GM19324 (cell line): ENCODE measurements around the gene FBXL4.

Experiments
- ATAC-seq: cut with Tn5 transposase; IDR thresholded peaks from one replicate; pipeline ENCODE4 v1.9.1; 2021; ENCODE audit warnings: mild to moderate bottlenecking, moderate library complexity; ENCODE audit not compliant: unreplicated experiment, low FRiP score

FBXL4 gene

DNA sequence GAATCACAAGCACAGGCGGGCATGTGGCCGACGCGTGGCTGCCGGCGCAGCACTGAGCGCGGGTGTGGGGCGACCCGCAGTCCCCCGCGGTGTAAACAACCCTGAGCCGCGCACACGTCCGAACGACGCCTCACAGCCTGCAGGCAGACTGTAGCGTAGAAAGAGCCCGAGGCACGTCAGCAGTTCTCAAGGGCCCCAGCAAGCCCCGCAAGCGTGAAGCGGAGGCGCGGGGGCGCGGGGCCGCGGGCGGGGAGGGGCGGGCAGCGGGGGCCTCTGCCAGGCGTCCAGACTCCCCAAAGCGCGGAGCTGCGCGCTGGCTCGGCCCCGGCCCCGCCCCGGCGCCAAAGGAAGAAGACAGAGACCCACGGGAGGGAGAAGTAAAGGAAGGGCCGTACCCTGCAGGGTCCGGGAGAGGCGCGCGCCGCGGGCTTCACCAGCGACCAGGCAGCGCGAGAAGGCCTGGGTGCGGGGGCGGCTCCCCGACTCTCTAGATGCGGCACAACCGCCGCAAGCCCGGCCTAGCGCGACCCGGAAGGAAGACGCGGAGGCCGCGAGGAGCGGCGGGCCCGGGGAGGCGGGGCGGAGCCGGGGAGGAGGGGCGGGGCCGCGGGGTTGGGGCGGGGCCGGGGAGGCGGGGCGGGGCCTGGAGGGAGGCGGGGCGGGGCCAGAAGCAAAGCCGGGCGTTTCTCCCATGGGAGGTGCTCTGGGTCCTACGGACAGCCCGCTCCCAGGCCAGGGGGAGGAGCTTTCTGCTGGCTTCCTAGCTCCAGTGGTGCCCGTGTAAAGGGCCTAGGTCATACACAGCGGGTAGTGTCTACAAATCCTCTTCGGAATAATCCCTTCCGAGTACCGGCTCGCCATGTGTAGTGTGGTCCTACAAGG is at the start of gene FBXL4:
Gene FBXL4 (minus strand): TSS at position 536 of the 882 bp plus-strand sequence. CDS start 20,958 bp downstream, outside the sequence.
- peak; percentile 85 for ATAC-seq

DNA sequence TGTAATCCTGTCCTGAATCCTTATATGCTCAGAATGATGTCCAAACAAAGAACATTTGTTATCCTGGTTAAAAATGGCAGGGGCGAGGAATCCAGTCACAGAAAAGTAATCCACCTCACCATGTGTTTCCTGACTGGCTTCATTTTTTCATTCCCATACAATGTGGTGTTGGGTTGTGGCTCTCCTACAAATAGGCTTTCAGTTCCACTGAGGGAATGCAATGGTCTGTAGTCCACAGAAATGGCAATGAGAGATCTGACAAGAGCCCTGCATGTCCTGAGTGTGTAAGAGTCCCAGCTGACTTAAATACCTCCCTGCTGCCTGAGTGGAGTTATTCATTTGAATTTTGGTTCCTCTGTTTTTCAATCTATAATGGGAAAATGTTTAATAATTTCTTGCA is 47.4 kb upstream of the FBXL4 start:
- no peak for ATAC-seq

DNA sequence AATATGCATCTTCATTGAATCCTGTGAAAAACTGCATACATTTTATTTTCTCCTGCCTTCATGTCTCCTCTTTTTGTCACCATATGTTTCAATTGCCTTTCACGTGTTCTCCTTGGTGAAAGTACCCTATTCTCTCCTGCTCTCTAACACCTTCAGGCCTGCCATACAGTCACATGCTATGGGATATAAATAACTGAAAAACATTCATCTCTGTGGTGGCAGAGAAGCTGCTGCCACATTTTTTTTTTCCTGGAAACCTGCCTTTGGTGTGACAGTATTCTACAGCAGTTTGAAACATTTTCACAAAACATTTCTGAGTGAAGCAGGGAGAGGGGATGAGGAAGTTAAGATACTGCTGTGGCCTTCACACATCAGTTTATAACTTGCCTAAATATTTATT is 44.8 kb upstream of the FBXL4 start:
- no peak for ATAC-seq

DNA sequence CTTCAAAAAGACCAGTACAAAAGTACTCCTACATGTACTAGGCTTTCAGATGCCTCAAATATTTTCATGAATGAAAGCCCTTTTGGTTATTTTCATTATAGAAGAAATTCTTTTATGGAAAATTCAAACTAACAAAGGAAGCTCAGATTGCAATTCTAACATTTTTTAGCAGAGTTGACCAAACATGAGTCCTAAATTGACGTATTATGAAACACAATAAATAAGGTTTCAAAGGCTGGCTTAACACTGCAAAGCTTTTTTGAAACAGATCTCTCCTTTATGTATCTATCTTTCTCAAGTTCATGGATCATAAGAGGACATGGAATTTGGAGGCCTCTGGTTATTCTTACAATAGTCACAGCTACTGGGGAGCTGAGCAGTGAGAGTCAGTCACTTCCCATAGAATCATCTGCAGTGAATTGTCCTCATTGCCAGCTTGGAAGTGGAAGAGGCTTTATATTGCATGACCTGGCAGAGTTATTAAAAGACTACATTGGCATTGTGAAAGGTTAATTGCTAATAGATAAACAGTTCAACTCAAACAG is 38.4 kb upstream of the FBXL4 start:
- no peak for ATAC-seq

DNA sequence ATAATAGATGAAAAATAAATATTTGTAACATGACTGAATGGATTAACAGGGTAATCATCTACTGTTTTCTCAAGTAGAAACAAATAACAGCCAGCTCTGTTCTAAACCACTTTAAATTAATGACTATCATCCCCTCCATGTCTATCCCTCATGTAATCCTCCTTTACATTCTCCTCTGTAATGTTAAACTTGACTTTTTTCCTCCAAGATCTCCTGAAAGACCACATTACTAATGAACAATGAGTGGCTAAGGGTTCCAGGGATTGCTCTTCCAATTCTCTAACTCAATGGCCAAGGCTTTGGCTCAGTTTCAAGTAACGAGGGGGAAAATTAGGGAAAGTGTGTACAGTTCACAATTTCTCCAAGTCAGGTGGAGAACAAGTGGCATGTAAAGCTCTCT is 37.6 kb upstream of the FBXL4 start:
- no peak for ATAC-seq

DNA sequence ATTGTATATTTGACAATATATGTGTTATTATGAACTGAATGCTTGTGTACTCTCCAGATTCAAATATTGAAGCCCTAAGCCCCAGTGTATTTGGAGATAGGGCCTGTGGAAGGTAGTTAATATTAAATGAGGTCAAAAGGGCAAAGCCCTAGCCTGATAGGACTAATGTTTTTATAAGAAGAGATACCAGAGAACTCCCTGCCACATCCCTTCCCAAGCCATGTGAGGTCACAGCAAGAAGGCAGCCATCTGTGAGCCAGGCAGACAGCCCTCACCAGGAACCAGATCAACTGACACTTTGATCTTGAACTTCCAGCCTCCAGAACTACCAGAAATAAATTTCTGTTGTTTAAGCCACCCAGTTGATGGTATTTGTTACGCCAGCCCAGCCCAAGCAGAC is 36.4 kb upstream of the FBXL4 start:
- no peak for ATAC-seq

DNA sequence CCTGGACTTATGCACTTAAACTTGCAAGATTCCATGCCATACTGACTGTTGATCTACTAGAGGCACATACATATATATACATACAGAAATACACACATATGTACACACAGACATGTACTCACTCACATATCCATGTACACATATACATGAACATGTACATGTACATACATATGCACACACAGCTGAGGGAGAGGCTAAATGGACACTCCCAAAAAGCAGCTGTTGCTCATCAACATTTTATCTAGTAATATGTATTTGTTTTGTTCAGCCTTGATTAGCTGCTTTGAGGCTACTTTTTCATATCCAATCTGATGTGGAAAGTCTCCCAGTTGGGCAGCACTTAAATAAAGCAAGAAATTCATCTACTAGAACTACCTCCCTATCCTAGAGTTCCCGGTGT is 33.7 kb upstream of the FBXL4 start:
- ATAC-seq, result no peak

DNA sequence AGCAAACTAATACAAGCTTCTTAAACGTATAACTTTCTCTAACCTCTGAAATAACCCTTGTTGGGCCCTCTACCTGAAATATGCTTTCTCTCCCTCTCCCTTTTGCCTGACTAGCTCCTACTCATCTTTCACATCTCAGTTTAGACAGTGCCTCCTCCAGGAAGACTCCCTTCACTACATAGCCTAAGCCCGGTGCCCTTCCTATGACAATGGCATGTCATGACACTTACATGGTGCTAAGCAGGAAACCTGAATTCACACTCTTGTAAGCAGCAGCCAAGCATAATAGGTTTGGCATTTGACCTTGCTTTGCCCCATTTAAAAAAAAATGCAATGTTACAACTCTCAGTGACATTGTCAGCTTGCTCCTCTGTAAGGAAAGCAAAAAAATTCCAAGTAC is 33.1 kb upstream of the FBXL4 start:
- no peak for ATAC-seq

DNA sequence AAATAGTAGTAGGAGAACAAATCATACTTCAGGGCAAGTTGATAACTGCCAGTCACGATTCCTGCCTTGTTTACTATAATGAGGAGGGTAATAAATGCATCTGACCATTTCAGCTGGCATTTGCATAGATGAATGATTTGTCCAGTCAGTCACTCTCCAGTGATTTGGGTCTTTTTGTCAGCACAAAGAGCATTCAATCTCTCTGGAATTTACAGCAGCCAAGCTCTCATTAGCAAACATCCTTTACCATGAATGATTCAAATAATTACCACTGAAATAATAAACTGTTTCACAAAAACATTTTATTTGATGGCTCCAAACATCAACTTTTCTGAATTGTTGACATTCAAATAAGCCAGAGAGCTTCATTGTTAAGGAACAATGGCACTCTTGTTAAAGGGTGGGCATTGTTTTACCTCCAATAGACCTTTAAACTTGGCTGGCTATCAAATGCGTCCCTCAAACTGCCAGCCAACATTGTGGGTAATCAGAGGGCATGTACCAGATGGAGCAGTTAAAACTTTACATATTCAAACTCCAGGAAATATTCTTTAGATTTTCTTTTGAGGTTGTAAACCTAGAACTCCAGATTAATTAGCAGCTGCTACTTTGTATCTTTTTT is 30.0 kb upstream of the FBXL4 start:
- no peak for ATAC-seq

DNA sequence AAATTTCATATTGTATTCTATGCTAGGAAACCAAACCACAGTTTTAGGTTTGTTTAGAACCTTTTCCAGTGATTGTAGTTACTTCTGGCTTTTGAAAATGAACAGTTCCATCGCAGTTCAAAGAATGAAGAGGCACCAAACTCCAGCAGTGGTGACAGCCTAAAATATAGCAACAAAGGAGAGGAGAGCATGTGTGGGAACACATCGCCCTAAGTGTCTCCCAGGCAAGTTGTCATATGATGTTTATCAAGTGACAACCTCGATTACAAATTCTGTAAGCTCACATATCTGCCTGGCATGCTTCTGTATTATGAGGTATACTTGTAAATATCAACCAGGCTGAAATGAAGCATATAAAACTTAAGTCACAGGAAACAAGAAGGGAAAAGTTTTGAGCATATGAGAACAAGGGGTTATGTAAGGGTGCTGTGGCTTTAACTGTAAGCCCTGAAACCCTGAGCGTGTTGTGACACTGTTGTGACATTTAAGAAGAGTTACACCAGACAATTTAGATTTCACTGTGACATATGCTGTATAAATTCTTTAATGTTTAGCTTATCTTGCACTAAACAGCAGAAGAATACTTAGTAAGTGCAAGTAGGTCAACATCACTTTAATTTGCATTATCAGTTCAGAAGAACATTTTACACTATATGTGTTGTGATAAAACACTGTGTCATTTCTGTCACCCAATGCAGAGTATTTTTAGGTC is 29.1 kb upstream of the FBXL4 start:
- ATAC-seq, result no peak

DNA sequence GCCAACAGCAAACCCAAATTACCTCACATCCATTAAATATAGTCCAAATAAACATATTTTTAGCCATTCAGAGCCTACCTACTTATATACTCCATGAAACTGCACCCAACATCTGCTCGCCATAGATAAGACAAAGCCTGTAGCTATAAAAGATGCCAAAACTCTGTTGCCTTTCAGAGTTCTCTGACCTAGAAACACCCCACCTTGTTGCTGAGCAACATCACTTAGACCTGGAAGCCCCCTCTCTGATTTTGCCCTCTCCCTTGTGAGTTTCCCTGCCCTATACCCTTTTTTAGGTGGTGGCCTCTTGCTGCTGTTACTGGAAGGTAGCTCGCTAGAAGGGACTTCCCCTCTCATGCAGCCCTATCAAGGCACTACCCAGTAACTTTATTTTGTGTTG is 27.7 kb upstream of the FBXL4 start:
- no peak for ATAC-seq

DNA sequence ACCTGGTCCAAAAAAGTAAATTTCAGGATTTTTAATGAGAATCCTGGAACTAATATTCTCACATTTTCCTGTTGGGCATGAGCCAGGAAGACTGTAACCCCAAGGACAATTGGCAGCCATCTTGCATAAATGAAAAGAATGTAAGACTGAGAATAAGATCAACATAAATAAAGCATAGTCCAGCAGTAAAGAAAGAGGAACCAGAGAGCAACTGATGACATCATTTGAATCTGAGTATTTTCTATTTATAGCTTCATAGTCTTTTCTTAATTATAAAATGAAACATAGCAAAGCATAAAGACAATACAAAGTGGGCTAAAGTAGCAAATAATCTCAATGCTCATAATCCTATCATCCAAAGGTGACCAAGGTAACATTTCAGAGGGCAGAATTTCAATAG is 26.6 kb upstream of the FBXL4 start:
- ATAC-seq, result no peak

DNA sequence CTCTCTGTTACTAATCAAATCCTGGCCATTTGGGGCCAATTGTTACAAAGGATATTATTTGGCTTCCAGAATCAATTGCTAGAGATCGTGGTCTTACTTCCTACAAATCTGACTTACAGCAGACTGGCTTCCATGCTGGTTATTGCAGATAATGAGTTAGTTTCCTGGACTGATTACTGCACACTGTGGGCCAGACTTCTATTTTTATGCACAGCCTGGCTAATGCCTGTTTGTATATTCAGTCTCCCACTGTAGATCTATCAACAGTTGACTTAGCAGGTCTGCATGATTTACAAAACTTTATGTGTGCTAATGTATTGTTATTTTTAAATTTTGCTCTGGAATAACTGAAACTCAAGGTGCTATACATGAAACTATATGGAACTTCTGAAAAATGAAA is 25.8 kb upstream of the FBXL4 start:
- no peak for ATAC-seq

DNA sequence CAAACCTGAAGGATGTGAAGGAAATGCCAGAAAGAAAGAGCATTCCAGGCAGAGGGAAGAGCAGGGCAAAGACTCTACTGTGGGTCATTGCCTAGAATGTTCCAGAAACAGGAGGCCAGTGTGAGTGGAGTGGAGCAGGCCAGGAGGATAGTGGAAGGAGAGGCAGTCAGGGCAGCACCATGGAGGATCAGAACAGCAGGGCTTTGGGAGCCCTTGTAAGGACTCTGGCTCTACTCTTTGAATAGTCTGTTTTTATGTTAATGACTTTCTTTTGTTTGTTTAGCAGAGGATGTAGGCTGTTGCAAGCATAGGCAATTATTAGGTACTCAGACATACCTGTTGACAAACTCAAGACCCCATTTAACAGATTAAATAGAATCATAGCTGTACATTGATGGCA is 23.6 kb upstream of the FBXL4 start:
- ATAC-seq, result no peak

DNA sequence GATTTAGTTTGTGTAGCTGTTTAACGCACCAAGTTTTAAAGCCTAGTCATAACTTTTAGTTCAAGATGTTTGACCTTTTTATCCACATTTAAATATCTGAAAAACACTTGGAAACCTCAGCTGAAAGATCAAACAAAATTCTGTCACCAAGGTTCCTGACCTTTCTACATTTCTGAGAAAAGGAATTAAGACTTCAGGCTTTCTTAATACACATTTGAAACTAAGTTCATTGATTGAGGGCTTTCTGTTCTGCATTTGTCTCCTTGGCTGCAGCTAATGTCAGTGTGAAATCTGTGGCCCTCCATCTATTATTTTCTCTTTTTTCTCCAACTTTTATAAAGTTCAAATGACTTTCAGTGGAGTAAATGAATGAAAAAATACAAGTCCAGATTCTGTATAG is 22.7 kb upstream of the FBXL4 start:
- ATAC-seq, result no peak

DNA sequence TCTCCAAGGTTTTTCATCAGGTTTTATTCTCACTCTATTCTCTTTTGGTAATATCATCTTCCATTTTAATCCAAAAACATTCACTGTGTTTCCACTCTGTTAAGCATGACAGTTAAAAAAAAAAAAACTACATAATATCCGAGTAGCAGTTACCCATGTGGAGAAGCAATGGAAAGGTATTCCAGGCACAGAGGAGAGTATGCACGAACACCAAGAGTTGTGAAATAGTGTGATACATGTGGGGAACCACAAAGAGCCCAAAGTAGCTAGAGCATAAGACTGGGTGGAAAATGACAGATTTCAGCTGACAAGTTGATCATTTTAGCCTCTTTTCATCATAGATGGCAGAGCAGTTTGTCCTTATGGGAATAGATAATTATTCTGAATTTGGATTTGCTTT is 19.9 kb upstream of the FBXL4 start:
- ATAC-seq, result no peak

DNA sequence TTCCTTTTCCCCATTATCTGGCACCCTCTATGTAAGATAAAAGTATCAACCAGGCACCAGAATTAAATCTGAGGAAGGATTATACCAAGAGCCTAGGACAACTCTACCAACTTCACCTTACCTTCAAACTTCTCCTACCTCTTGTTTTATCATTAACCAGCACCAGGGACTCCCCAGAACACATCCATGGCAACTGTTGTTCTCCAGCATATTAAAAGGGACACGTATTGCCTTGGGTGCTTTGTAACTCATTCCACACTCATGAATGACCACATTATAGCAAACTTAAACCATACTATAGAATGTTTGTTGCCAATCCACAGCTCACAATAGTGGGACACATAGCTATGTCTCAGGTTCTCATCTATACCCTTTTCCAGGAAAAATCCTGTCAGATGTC is 11.9 kb upstream of the FBXL4 start:
- no peak for ATAC-seq

DNA sequence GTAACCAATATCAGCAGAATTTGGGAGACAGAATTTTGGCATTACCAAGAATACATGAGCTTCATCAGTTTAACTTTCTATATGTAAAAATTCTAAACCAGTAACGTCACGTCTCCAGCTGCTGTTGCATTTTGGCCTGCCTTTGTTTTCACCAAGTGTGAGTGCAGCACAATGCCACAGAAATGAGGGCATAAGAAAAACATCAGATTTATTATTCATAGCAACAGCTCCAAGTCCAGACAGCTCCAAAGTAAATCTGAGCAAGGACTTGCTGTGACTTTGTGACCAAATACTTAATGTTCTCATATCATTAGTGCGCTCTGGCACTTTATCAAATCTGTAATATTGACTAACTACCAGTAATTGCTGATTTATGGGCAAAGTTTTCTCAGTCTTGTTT is 11.0 kb upstream of the FBXL4 start:
- no peak for ATAC-seq

DNA sequence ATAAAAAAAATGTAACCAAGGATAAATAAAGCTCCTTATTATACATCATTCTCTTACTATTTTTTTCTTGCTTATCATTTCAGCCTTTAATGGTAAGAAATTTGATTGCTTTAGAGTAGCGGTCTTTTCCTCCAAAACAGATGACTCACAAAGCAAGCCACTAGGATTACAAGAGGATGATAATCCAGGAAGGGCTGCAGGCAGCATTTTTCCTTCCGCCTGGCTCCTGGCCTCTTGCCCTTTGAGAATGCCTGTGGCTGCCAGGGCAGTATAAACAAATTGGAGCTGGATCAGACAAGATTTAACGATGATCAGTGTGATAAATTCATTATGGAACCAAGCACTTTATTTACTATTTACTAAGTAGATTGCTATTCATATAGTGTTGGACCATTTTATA is 9.7 kb upstream of the FBXL4 start:
- no peak for ATAC-seq

DNA sequence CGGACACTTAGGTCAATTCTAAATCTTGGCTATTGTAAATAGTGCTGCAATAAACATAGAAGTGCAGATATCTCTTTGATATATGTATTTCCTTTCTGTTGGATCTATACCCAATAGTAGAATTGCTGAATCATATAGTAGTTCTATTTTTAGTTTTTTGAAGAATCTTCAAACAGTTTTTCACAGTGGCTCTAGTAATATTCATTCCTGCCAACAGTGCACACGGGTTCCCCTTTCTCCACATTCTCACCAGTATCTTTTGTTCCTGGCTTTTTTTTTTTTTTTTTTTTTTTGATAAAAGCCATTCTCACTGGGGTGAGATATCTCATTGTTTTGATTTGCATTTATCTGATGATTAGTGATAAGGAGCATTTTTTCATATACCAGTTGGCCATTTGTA is 1.8 kb upstream of the FBXL4 start:
- no peak for ATAC-seq

DNA sequence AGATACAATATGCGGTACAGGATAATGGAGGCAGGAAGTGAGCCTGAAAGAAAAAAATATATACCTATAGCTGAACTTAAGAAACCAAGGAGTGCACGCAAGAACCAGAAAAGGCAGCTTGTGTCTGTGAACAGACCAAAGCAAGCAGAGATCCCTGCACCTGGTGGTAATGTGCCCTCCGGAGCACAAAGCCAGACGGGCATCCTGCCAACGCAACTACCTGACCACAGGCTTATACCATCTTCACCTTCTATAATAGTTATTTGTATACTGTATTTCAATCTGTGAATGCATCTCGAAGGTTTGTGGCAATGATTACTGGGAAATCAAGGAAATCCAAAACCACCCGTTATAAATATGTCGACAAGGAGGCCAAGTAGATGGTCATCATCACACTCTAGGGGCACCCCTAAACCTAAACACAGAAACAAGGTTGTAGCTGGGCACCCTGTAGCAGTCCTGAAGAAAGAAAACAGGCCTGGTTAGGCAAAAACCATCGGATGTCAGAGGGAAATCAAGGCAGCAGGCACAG is 801 bp downstream of the FBXL4 start:
- peak; percentile 37 for ATAC-seq
